ENCODE measurements around the gene CTDSP1.

The CTDSP1 gene

GRCh38 chr2:218400167-218400929 lies 680 bp downstream of the CTDSP1 start:
- no peak for DNase-seq

- DNase-seq, result no peak
These were observed 1.5 kb downstream of the CTDSP1 start for GRCh38 chr2:218400930-218401881.

GRCh38 chr2:218401890-218402289 lies 2.2 kb downstream of the CTDSP1 start:
- no peak for DNase-seq

GRCh38 chr2:218402491-218402901 lies 2.8 kb downstream of the CTDSP1 start:
- no peak for DNase-seq

GRCh38 chr2:218402911-218403411 lies 3.3 kb downstream of the CTDSP1 start:
- no peak for DNase-seq

GRCh38 chr2:218403810-218404209 lies 4.1 kb downstream of the CTDSP1 start:
- no peak for DNase-seq

GRCh38 chr2:218404351-218405085 lies 4.8 kb downstream of the CTDSP1 start:
- DNase-seq, result no peak

- no peak for DNase-seq
These were observed 5.5 kb downstream of the CTDSP1 start for GRCh38 chr2:218405086-218405745.

GRCh38 chr2:218405746-218406208 lies 6.1 kb downstream of the CTDSP1 start:
- DNase-seq, result no peak

- DNase-seq, result peak; percentile 91 to 93
These were observed 6.7 kb downstream of the CTDSP1 start for GRCh38 chr2:218406209-218406948.

GRCh38 chr2:218406949-218407618 lies 7.4 kb downstream of the CTDSP1 start:
- DNase-seq, result peak; percentile 32 to 46

GRCh38 chr2:218407717-218408116 lies 8.0 kb downstream of the CTDSP1 start:
- no peak for DNase-seq

GRCh38 chr2:218418321-218418716 lies 18.7 kb downstream of the CTDSP1 start:
- no peak for DNase-seq

GRCh38 chr2:218418717-218419458 lies 19.2 kb downstream of the CTDSP1 start, which contains the start of gene VIL1:
Gene VIL1 (plus strand): TSS chr2:218419123. CDS start chr2:218423779, 4,656 bp downstream.
- DNase-seq, result no peak

- no peak for DNase-seq
These were observed 20.1 kb downstream of the CTDSP1 start for GRCh38 chr2:218419630-218420216.

GRCh38 chr2:218421027-218421426 lies 21.4 kb downstream of the CTDSP1 start:
- DNase-seq, result no peak

- DNase-seq, result no peak
These were observed 22.9 kb downstream of the CTDSP1 start for GRCh38 chr2:218422403-218423086.

- no peak for DNase-seq
These were observed 23.9 kb downstream of the CTDSP1 start for GRCh38 chr2:218423584-218423983.

- DNase-seq, result no peak
These were observed 25.9 kb downstream of the CTDSP1 start for GRCh38 chr2:218425531-218425930.
